Stimulated activated CD8-positive, alpha-beta memory T cell treated with anti-CD3 and anti-CD28 coated beads, Interleukin-4, amount 100 ng/mL, for 48 hours (primary cell): ENCODE measurements around the gene PCDHB4.
"Not testable (repeated sequence)": the region's sequence is repeated elsewhere in the genome, so short reads cannot be mapped to it uniquely, and the experiment has no call there.

ENCODE experiments used
- DNase-seq: peaks from one replicate; pipeline ENCODE4 v3.0.0-alpha.2; 2020

PCDHB4 gene

GRCh38 chr5:141150224-141150992 is 28.8 kb downstream of the PCDHB4 start:
- no peak for DNase-seq

- no peak for DNase-seq
Measured at GRCh38 chr5:141150993-141151325, 29.3 kb downstream of the PCDHB4 start.

- not testable (repeated sequence) for DNase-seq
Measured at GRCh38 chr5:141151632-141152031, 30.0 kb downstream of the PCDHB4 start.

GRCh38 chr5:141152096-141152495 is 30.5 kb downstream of the PCDHB4 start:
- DNase-seq: not testable (repeated sequence)

GRCh38 chr5:141155540-141156374 is 34.1 kb downstream of the PCDHB4 start:
- no peak for DNase-seq

- not testable (repeated sequence) for DNase-seq
Measured at GRCh38 chr5:141157356-141157755, 35.7 kb downstream of the PCDHB4 start.

GRCh38 chr5:141157901-141158300 is 36.3 kb downstream of the PCDHB4 start:
- DNase-seq: not testable (repeated sequence)

GRCh38 chr5:141172381-141173204 is 51.0 kb downstream of the PCDHB4 start, which contains the start of gene PCDHB7:
PCDHB7 (plus strand) TSS chr5:141172644; CDS start chr5:141172836, 192 bp downstream.
- DNase-seq: no peak

- DNase-seq: not testable (repeated sequence)
Measured at GRCh38 chr5:141174291-141175104, 52.9 kb downstream of the PCDHB4 start.
